Esophagus muscularis mucosa (tissue), 4 donors: Measurements from ENCODE around the gene DENND10. TPM values are rescaled to one million over a fixed set of nuclear protein-coding genes. Genes with fewer than 3 reads are reported as not detected.

ENCODE experiments used
- DNase-seq: peaks from one replicate; pipeline ENCODE4 v3.0.0-alpha.2; 2017; ENCODE audit errors: extremely low spot score
- H3K27ac ChIP-seq, 4 donors: fragments of 200-600 bp; sonication (generic); replicated peaks in 1 of 4; 1 replicate in 3 of 4; 2 replicates in 1 of 4; pipeline ENCODE4 v1.5.1; 2016 to 2019; ENCODE audit warnings: mild to moderate bottlenecking in 1 of 4
- H3K27me3 ChIP-seq, 4 donors: fragments of 200-600 bp; sonication (generic); one replicate each; pipeline versions ENCODE4 v1.5.1 to v1.6.0; 2016 to 2019
- H3K36me3 ChIP-seq, 4 donors: fragments of 200-600 bp; sonication (generic); one replicate each; pipeline ENCODE4 v1.5.1; 2016 to 2019
- H3K4me1 ChIP-seq, 4 donors: fragments of 200-600 bp; sonication (generic); one replicate each; pipeline ENCODE4 v1.5.1; 2016 to 2019
- H3K4me3 ChIP-seq, 4 donors: fragments of 200-600 bp; sonication (generic); 1 replicate in 2 of 4; 2 replicates in 2 of 4; pipeline ENCODE4 v1.5.1; 2016 to 2019; ENCODE audit warnings: mild to moderate bottlenecking in 4 of 4, moderate library complexity in 1 of 4
- H3K9me3 ChIP-seq, 4 donors: fragments of 200-600 bp; sonication (generic); 1 replicate in 3 of 4; 2 replicates in 1 of 4; pipeline ENCODE4 v1.5.1; 2016 to 2019
- EP300 ChIP-seq: sonication (generic); formaldehyde crosslinking; IDR thresholded peaks from one replicate; pipeline ENCODE4 v1.6.1; 2017; ENCODE audit warnings: antibody characterized with exemption
- POLR2A ChIP-seq: fragments of 450-650 bp; IDR thresholded peaks from one replicate; pipeline ENCODE4 v1.6.1; 2017; ENCODE audit warnings: antibody characterized with exemption, moderate library complexity, mild to moderate bottlenecking, low read depth
- POLR2AphosphoS5 ChIP-seq, 2 donors: sonication (generic); formaldehyde crosslinking; IDR thresholded peaks; one replicate each; pipeline ENCODE4 v1.6.1; 2017; ENCODE audit warnings: antibody characterized with exemption in 2 of 2
- WGBS: methylation state at CpG from one replicate; pipeline ENCODE4 v1.1.5; 2018; 5-methylcytosine and 5-hydroxymethylcytosine counted together
- intact Hi-C: fragments of 100-400 bp; cut with DNase I; formaldehyde crosslinking; loops from one replicate; pipeline ENCODE4 v1.15.1; 2023
- total RNA-seq, 4 donors: library from RNA; depleted of rRNA; stranded (reverse); fragments of >200 nt; gene quantifications; one replicate each; pipeline versions ENCODE4 v1.1.0 to v1.2.1, GENCODE V29; 2016
- TF ChIP-seq, protein P1 (sequence below), 3 experiments: fragments of 200-600 bp in 2 of 3; fragments of 450-650 bp in 1 of 3; sonication (generic) in 2 of 3; IDR thresholded peaks; one replicate each; pipeline ENCODE4 v1.5.1; 2017 to 2019; ENCODE audit warnings: antibody characterized with exemption in 3 of 3, mild to moderate bottlenecking in 2 of 3, moderate library complexity in 1 of 3

Gene DENND10
- total RNA-seq, 4 donors from 2014 or later: 19.1 to 23.7 (median 22.3) TPM

- no peak overlapping the region for H3K4me3 ChIP-seq
- peaks cover 0 to 61% (median 34%) of the 10 kb centered on the region in 4 donors for H3K36me3 ChIP-seq
- DNase-seq: no peak
- H3K4me1 ChIP-seq: peaks cover 0 to 14% (median 2%) of the 10 kb centered on the region in 4 donors
- TF ChIP-seq, protein P1, sequence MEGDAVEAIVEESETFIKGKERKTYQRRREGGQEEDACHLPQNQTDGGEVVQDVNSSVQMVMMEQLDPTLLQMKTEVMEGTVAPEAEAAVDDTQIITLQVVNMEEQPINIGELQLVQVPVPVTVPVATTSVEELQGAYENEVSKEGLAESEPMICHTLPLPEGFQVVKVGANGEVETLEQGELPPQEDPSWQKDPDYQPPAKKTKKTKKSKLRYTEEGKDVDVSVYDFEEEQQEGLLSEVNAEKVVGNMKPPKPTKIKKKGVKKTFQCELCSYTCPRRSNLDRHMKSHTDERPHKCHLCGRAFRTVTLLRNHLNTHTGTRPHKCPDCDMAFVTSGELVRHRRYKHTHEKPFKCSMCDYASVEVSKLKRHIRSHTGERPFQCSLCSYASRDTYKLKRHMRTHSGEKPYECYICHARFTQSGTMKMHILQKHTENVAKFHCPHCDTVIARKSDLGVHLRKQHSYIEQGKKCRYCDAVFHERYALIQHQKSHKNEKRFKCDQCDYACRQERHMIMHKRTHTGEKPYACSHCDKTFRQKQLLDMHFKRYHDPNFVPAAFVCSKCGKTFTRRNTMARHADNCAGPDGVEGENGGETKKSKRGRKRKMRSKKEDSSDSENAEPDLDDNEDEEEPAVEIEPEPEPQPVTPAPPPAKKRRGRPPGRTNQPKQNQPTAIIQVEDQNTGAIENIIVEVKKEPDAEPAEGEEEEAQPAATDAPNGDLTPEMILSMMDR (IDR thresholded peaks at IDR 0.05): no peak
- TF ChIP-seq POLR2AphosphoS5 (IDR thresholded peaks at IDR 0.05) (no peak), POLR2A (no peak), EP300 (no peak)
- H3K27me3 ChIP-seq: no peaks in the 10 kb centered on the region
- intact Hi-C loops: no loop called here
- no peak overlapping the region for H3K27ac ChIP-seq
- 86% methylated on average over 16 of the region's 16 CpGs for WGBS
- H3K9me3 ChIP-seq: no peaks in the 10 kb centered on the region
Observed at GRCh38 chr10:119138346-119139306, 34.7 kb downstream of the DENND10 start.

- intact Hi-C loops: no loop called here
- Histone ChIP-seq H3K4me1 (peaks cover 0 to 14% (median 2%) of the 10 kb centered on the region in 4 donors), H3K27ac (no peak overlapping the region), H3K36me3 (peaks cover 0 to 61% (median 30%) of the 10 kb centered on the region in 4 donors), H3K9me3 (no peaks in the 10 kb centered on the region), H3K4me3 (no peak overlapping the region), H3K27me3 (no peaks in the 10 kb centered on the region)
- TF ChIP-seq, protein P1 (IDR thresholded peaks at IDR 0.05): peak; percentile 32 to 54 (median 49)
- TF ChIP-seq POLR2AphosphoS5 (IDR thresholded peaks at IDR 0.05): no peak
- 88% methylated on average over 13 of the region's 13 CpGs for WGBS
- DNase-seq: no peak
Observed at GRCh38 chr10:119139464-119140067, 35.7 kb downstream of the DENND10 start.

DNA sequence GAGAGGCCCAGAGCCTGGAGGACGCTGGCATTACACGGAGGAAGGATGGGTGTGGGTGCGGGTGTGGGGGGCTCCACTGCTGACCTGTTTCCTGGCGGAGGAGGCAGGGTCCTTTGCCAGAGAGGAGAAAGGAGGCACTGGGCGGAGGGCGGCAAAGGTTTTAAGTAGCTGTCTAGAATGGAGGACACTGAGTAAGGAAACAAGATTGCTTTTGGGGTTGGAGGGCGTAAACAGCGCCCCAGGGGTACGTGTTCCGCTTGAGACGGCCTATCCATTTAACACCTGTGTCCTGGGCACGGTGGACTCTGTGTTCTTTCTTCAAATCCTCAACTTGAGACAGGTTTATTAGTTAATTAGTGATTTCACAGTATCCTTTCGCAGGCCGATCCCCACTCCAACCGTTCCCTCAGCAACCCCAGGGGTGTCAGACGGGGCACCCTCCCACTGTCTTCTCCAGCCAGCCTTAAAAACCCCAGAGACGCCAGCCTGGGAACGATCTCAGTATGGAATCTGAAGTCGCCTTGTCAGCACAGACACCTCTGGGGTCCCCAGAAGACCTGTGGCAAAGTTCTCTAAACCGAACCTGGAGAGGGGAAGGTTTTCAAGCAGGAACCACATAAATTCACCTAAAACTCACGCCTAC lies 36.8 kb downstream of the DENND10 start:
- Histone ChIP-seq H3K27me3 (no peaks in the 10 kb centered on the region), H3K4me3 (no peak overlapping the region), H3K4me1 (peaks cover 0 to 5% (median 0%) of the 10 kb centered on the region in 4 donors), H3K27ac (no peak overlapping the region), H3K9me3 (no peaks in the 10 kb centered on the region), H3K36me3 (peaks cover 2 to 64% (median 35%) of the 10 kb centered on the region in 4 donors)
- 83% methylated on average over 21 of the region's 21 CpGs for WGBS
- TF ChIP-seq, protein P1 (IDR thresholded peaks at IDR 0.05): no peak
- TF ChIP-seq POLR2AphosphoS5 (IDR thresholded peaks at IDR 0.05) (no peak), POLR2A (no peak), EP300 (no peak)
- DNase-seq: no peak
- intact Hi-C loops: no loop called here

DNA sequence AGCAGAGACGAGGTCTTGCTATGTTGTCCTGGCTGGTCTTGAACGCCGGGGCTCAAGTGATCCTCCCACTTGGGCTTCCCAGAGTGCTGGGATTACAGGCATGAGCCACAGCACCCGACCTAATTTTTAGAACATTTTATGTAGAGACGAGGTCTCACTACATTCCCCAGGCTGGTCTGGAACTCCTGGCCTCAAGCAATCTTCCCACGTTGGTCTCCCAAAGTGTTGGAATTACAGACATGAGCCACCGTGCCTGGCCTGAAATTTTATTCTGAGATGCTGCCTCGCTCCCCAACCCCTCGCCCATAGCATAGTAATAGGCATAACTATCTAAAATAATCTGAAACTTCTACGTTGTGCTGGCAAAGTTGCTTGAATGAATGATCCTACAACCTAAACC lies 39.7 kb downstream of the DENND10 start:
- Histone ChIP-seq H3K27me3 (no peaks in the 10 kb centered on the region), H3K4me3 (no peak overlapping the region), H3K36me3 (peaks cover 15 to 86% (median 58%) of the 10 kb centered on the region in 4 donors), H3K27ac (no peak overlapping the region), H3K9me3 (no peaks in the 10 kb centered on the region), H3K4me1 (no peaks in the 10 kb centered on the region)
- no peak for DNase-seq
- WGBS: 90% methylated on average over 9 of the region's 10 CpGs
- intact Hi-C loops: no loop called here
- no peak for TF ChIP-seq POLR2A
- TF ChIP-seq POLR2AphosphoS5 (IDR thresholded peaks at IDR 0.05): no peak
- no peak for TF ChIP-seq EP300
- TF ChIP-seq, protein P1 (IDR thresholded peaks at IDR 0.05): no peak
